A549 (cell line): ENCODE measurements around the gene DDX10. TPM values are rescaled to one million over a fixed set of nuclear protein-coding genes. Genes with fewer than 3 reads are reported as not detected.

Experiments used
- ATAC-seq, 2 experiments: fragments of 200-7000 bp in 1 of 2; fragments of >200 bp in 1 of 2; cut with Nextera tagmentation in 1 of 2; cut with Tn5 transposase in 1 of 2; 3 replicates each; pipeline versions ENCODE4 v1.8.0 to v1.9.1; 2018 to 2020; ENCODE audit warnings: mild to moderate bottlenecking in 1 of 2, moderate library complexity in 1 of 2
- CTCF ChIA-PET: fragments of 300-600 bp; sonication (Branson Sonifier 250); formaldehyde crosslinking; extraction: SDS; loops from one replicate; lab custom pipeline; 2021; ENCODE audit warnings: antibody characterized with exemption, inconsistent platforms; lab: Yijun Ruan, JAX
- POLR2A ChIA-PET: fragments of 350-600 bp; formaldehyde crosslinking; extraction: SDS; loops from one replicate; lab custom pipeline; 2021; ENCODE audit warnings: antibody characterized with exemption, inconsistent platforms; lab: Yijun Ruan, JAX
- DNase-seq, 2 experiments: peaks; one replicate each; pipeline versions ENCODE4 v3.0.0 to v3.0.0-alpha.2; 2011 to 2016; ENCODE audit warnings: low read depth in 1 of 2, low spot score in 1 of 2
- FAIRE-seq: peaks from 2 replicates; lab custom pipeline; 2011; peaks lifted over from hg19 to GRCh38; lab: Jason Lieb, UNC
- H3K27ac ChIP-seq, 2 experiments: fragments of >200 bp; sonication (Bioruptor Twin); formaldehyde crosslinking; 3 replicates each; pipeline ENCODE4 v1.5.1; 2016 to 2017
- H3K4me1 ChIP-seq: fragments of >200 bp; sonication (Bioruptor Twin); formaldehyde crosslinking; 3 replicates; pipeline ENCODE4 v1.6.1; 2016
- H3K4me2 ChIP-seq: fragments of >200 bp; sonication (Bioruptor Twin); formaldehyde crosslinking; 3 replicates; pipeline ENCODE4 v1.6.1; 2016
- H3K4me3 ChIP-seq: fragments of >200 bp; sonication (Bioruptor Twin); formaldehyde crosslinking; 3 replicates; pipeline ENCODE4 v1.5.1; 2016
- H3K9me3 ChIP-seq: fragments of >200 bp; sonication (Bioruptor Twin); formaldehyde crosslinking; 3 replicates; pipeline ENCODE4 v1.6.1; 2016
- ATOH8 ChIP-seq: fragments of 250-450 bp; sonication (Bioruptor Pico); IDR thresholded peaks from 2 replicates; pipeline ENCODE4 v1.5.0; 2020; ENCODE audit warnings: low read depth, mild to moderate bottlenecking, moderate library complexity
- BHLHE40 ChIP-seq: IDR thresholded peaks from 2 replicates; pipeline ENCODE4 v1.6.1; 2012; ENCODE audit warnings: low read depth, low read length, inconsistent platforms
- EHF ChIP-seq: fragments of 250-450 bp; sonication (Bioruptor Pico); IDR thresholded peaks from 2 replicates; pipeline ENCODE4 v1.5.0; 2020; ENCODE audit warnings: mild to moderate bottlenecking
- EHMT2 ChIP-seq: fragments of 200-600 bp; sonication (generic); IDR thresholded peaks from 2 replicates; pipeline ENCODE4 v1.6.1; 2016; ENCODE audit warnings: antibody characterized with exemption, low read depth, mild to moderate bottlenecking, moderate library complexity
- FOSB ChIP-seq: fragments of 250-450 bp; sonication (Bioruptor Pico); IDR thresholded peaks from 2 replicates; pipeline ENCODE4 v1.5.0; 2020; ENCODE audit warnings: mild to moderate bottlenecking, moderate library complexity
- FOXS1 ChIP-seq: fragments of 250-450 bp; sonication (Bioruptor Pico); IDR thresholded peaks from 2 replicates; pipeline ENCODE4 v1.5.0; 2020; ENCODE audit warnings: mild to moderate bottlenecking, moderate library complexity
- HEYL ChIP-seq: fragments of 250-450 bp; sonication (Bioruptor Pico); IDR thresholded peaks from 2 replicates; pipeline ENCODE4 v1.8.0; 2021; ENCODE audit warnings: mild to moderate bottlenecking, moderate library complexity
- MAX ChIP-seq: IDR thresholded peaks from 2 replicates; pipeline ENCODE4 v1.6.1; 2012
- NFE2L2 ChIP-seq: fragments of 150-350 bp; conservative IDR thresholded peaks from 2 replicates; pipeline ENCODE4 v1.6.1; 2014; ENCODE audit warnings: low read length
- NR3C1 ChIP-seq: fragments of >200 bp; sonication (Bioruptor Twin); formaldehyde crosslinking; IDR thresholded peaks from 3 replicates; pipeline ENCODE4 v1.6.1; 2017
- PBX3 ChIP-seq: IDR thresholded peaks from 2 replicates; pipeline ENCODE4 v1.6.1; 2012
- POLR2A ChIP-seq: IDR thresholded peaks from 2 replicates; pipeline ENCODE4 v1.6.1; 2012; ENCODE audit warnings: mild to moderate bottlenecking, low read length
- POLR2AphosphoS2 ChIP-seq: conservative IDR thresholded peaks from 2 replicates; pipeline ENCODE4 v1.6.1; 2012; ENCODE audit warnings: low read length, improper control_type of control experiment, inconsistent platforms
- RAD21 ChIP-seq, 2 experiments: fragments of >200 bp in 1 of 2; sonication (Bioruptor Twin) in 1 of 2; formaldehyde crosslinking in 1 of 2; IDR thresholded peaks in 1 of 2; conservative IDR thresholded peaks in 1 of 2; 2 replicates in 1 of 2; 3 replicates in 1 of 2; pipeline ENCODE4 v1.6.1; 2012 to 2018; ENCODE audit warnings: inconsistent platforms in 1 of 2
- RARB ChIP-seq: fragments of 250-450 bp; sonication (Bioruptor Pico); IDR thresholded peaks from 2 replicates; pipeline ENCODE4 v1.8.0; 2021; ENCODE audit warnings: mild to moderate bottlenecking, moderate library complexity
- SMC3 ChIP-seq: fragments of >200 bp; sonication (Bioruptor Twin); formaldehyde crosslinking; IDR thresholded peaks from 3 replicates; pipeline ENCODE4 v1.6.1; 2018; ENCODE audit warnings: inconsistent platforms
- TP53 ChIP-seq: fragments of 250-450 bp; sonication (Bioruptor Pico); IDR thresholded peaks from 2 replicates; pipeline ENCODE4 v1.5.0; 2021; ENCODE audit warnings: mild to moderate bottlenecking, moderate library complexity
- ZC3H11A ChIP-seq: fragments of 450-650 bp; IDR thresholded peaks from 2 replicates; pipeline ENCODE4 v1.6.1; 2014; ENCODE audit warnings: antibody characterized with exemption, mild to moderate bottlenecking
- ZNF302 ChIP-seq: fragments of 250-450 bp; sonication (Bioruptor Pico); IDR thresholded peaks from 2 replicates; pipeline ENCODE4 v1.9.0; 2021; ENCODE audit warnings: inconsistent platforms, mild to moderate bottlenecking, moderate library complexity
- WGBS: methylation state at CpG from one replicate; pipeline ENCODE4 v1.1.6; 2017; ENCODE audit errors: missing lambda C conversion rate; 5-methylcytosine and 5-hydroxymethylcytosine counted together
- polyA plus RNA-seq, 4 experiments: library from polyadenylated mRNA; depleted of rRNA in 3 of 4; stranded (reverse); fragments of >200 nt; fragmentation: RNase III in 1 of 4; extraction: RNeasy Plus Mini Kit Qiagen cat#74134 plus additional on column Dnase treatment in 1 of 4; gene quantifications; 2 replicates in 3 of 4; 3 replicates in 1 of 4; pipeline ENCODE4 v1.2.3, GENCODE V29; 2011 to 2017

The DDX10 gene
- polyA plus RNA-seq, 2 of the 4 experiments (the other 2 are of a cell fraction), result 46.0 to 189 TPM

GRCh38 chr11:108669286-108669685 is 4.4 kb downstream of the DDX10 start:
- no peaks in the 10 kb centered on the region for H3K9me3 ChIP-seq
- whole genome bisulfite sequencing, result 92% methylated on average over 2 of the region's 2 CpGs
- H3K4me1 ChIP-seq, result peaks cover 15% of the 10 kb centered on the region; the same call in 2 of the 3 replicates
- H3K4me3 ChIP-seq, result no peak overlapping the region
- POLR2A ChIA-PET, result no interaction called here
- DNase-seq (no peak), ATAC-seq (no peak), FAIRE-seq (no peak)
- H3K27ac ChIP-seq, result no peak overlapping the region
- H3K4me2 ChIP-seq, result no peak overlapping the region
- CTCF ChIA-PET, result no interaction called here
- no peak for TF ChIP-seq ATOH8
- no peak for TF ChIP-seq HEYL (CRISPR knock-in tag)
- no peak for TF ChIP-seq EHMT2
- TF ChIP-seq SMC3, result no peak
- TF ChIP-seq MAX, result no peak

- H3K4me1 ChIP-seq, result peaks cover 15% of the 10 kb centered on the region; the same call in 2 of the 3 replicates
- no peak overlapping the region for H3K27ac ChIP-seq
- no peak for FAIRE-seq
- CTCF ChIA-PET, result no interaction called here
- H3K4me2 ChIP-seq, result no peak overlapping the region
- TF ChIP-seq EHF (no peak), SMC3 (no peak), MAX (no peak), NFE2L2 (no peak), RAD21 (conservative IDR thresholded peaks at IDR 0.05 in 1 of 2, IDR thresholded peaks at IDR 0.05 in 1 of 2) (no peak), FOXS1 (no peak), TP53 (CRISPR knock-in tag) (no peak), ZC3H11A (no peak), BHLHE40 (no peak), FOSB (CRISPR knock-in tag) (no peak), PBX3 (no peak), NR3C1 (no peak), ATOH8 (no peak), ZNF302 (CRISPR knock-in tag) (no peak), POLR2A (no peak)
- TF ChIP-seq, all 56 proteins: peak for 0
- DNase-seq, result no peak
- 94% methylated on average over 7 of the region's 7 CpGs for WGBS
- POLR2A ChIA-PET, result no interaction called here
- Histone ChIP-seq H3K4me3 (no peak overlapping the region), H3K9me3 (no peaks in the 10 kb centered on the region)
- ATAC-seq, result no peak
These were observed 4.8 kb downstream of the DDX10 start for GRCh38 chr11:108669711-108670110.

GRCh38 chr11:108670451-108670850 is 5.6 kb downstream of the DDX10 start:
- H3K4me2 ChIP-seq, result no peak overlapping the region
- ATAC-seq (no peak), DNase-seq (no peak), FAIRE-seq (no peak)
- H3K4me1 ChIP-seq, result peaks cover 15% of the 10 kb centered on the region; the same call in 2 of the 3 replicates
- CTCF ChIA-PET, result interaction anchor here (0.9 kb wide), 1 partner anchor 84 kb away, joined by 3 read pairs; no protein-coding TSS in a partner anchor
- POLR2A ChIA-PET, result no interaction called here
- 94% methylated on average over 4 of the region's 4 CpGs for WGBS
- H3K4me3 ChIP-seq, result no peak overlapping the region
- H3K9me3 ChIP-seq, result no peaks in the 10 kb centered on the region
- no peak overlapping the region for H3K27ac ChIP-seq
- TF ChIP-seq RAD21 (conservative IDR thresholded peaks at IDR 0.05 in 1 of 2, IDR thresholded peaks at IDR 0.05 in 1 of 2), result no peak
- no peak for TF ChIP-seq POLR2AphosphoS2
- no peak for TF ChIP-seq RARB (CRISPR knock-in tag)
- TF ChIP-seq, all 56 proteins: peak for 0
